WERI-Rb-1 (cell line): ENCODE data around the gene GAS2.

Source experiments
- DNase-seq: peaks from one replicate; pipeline ENCODE4 v3.0.0-alpha.2; 2020
- H3K27ac ChIP-seq: fragments of 250-450 bp; sonication (Bioruptor Pico); 2 replicates; pipeline ENCODE4 v1.5.1; 2020; ENCODE audit warnings: mild to moderate bottlenecking, moderate library complexity
- H3K27me3 ChIP-seq: fragments of 250-450 bp; sonication (Bioruptor Pico); 2 replicates; pipeline ENCODE4 v1.5.1; 2021; ENCODE audit warnings: mild to moderate bottlenecking, low read depth, moderate library complexity; ENCODE audit not compliant: insufficient read depth, severe bottlenecking
- H3K36me3 ChIP-seq: fragments of 250-450 bp; sonication (Bioruptor Pico); 2 replicates; pipeline ENCODE4 v1.5.1; 2020; ENCODE audit warnings: mild to moderate bottlenecking, moderate library complexity
- H3K4me3 ChIP-seq: 2 replicates; pipeline ENCODE4 v1.5.1; 2011; ENCODE audit warnings: low read depth, mild to moderate bottlenecking, control low read depth, low read length
- H3K9me3 ChIP-seq: fragments of 250-450 bp; sonication (Bioruptor Pico); 2 replicates; pipeline ENCODE4 v1.5.1; 2021; ENCODE audit warnings: mild to moderate bottlenecking, moderate library complexity; ENCODE audit not compliant: severe bottlenecking
- TF ChIP-seq, protein P1 (sequence below): IDR thresholded peaks from 2 replicates; pipeline ENCODE4 v1.5.1; 2011; ENCODE audit warnings: low read depth, mild to moderate bottlenecking, control low read depth, inconsistent platforms, low read length

Gene GAS2

DNA sequence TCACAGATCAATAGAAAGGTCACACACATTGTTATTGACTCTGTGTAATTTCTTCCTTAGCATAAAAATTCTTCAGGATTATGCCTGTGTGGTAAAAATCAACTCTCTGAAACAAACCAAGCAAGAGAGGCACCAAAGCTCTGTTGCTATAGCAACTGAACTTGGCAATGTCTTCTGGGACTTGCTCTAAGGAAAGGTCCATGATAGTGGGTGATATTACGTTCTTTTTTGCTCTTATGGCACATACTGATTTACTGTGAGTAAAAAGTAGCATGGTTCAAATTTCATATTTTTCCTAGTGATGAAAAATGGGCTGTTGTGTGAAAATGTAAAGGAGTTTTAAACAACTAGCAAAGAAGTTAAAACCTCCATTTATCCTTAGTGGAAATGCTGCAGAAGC, 96.8 kb downstream of the GAS2 start:
- DNase-seq = no peak
- TF ChIP-seq, protein P1, sequence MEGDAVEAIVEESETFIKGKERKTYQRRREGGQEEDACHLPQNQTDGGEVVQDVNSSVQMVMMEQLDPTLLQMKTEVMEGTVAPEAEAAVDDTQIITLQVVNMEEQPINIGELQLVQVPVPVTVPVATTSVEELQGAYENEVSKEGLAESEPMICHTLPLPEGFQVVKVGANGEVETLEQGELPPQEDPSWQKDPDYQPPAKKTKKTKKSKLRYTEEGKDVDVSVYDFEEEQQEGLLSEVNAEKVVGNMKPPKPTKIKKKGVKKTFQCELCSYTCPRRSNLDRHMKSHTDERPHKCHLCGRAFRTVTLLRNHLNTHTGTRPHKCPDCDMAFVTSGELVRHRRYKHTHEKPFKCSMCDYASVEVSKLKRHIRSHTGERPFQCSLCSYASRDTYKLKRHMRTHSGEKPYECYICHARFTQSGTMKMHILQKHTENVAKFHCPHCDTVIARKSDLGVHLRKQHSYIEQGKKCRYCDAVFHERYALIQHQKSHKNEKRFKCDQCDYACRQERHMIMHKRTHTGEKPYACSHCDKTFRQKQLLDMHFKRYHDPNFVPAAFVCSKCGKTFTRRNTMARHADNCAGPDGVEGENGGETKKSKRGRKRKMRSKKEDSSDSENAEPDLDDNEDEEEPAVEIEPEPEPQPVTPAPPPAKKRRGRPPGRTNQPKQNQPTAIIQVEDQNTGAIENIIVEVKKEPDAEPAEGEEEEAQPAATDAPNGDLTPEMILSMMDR = no peak
- Histone ChIP-seq H3K27me3 (no peaks in the 10 kb centered on the region), H3K4me3 (no peak overlapping the region), H3K27ac (no peak overlapping the region), H3K36me3 (no peaks in the 10 kb centered on the region), H3K9me3 (no peaks in the 10 kb centered on the region)

DNA sequence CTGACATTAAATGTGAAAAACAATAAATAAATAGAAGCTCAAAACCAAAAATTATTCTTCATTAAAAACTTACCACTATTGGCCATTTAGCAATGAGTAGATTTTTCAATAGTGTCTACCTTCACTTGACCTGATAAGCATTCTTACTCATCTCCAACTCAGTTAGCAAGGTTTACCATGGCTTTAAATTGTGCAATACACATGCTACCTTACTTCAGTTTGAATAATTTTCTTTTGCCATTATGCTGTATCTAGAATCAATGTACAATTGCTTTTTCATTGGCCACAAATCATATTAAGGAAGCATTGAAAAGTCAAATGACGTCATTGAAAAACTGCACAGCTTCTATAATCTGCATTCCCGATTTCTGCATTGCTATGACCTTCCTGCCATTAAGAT, 98.3 kb downstream of the GAS2 start:
- no peaks in the 10 kb centered on the region for H3K9me3 ChIP-seq
- no peak overlapping the region for H3K4me3 ChIP-seq
- no peak for DNase-seq
- no peaks in the 10 kb centered on the region for H3K36me3 ChIP-seq
- no peaks in the 10 kb centered on the region for H3K27me3 ChIP-seq
- H3K27ac ChIP-seq = no peak overlapping the region
- TF ChIP-seq, protein P1 = no peak

DNA sequence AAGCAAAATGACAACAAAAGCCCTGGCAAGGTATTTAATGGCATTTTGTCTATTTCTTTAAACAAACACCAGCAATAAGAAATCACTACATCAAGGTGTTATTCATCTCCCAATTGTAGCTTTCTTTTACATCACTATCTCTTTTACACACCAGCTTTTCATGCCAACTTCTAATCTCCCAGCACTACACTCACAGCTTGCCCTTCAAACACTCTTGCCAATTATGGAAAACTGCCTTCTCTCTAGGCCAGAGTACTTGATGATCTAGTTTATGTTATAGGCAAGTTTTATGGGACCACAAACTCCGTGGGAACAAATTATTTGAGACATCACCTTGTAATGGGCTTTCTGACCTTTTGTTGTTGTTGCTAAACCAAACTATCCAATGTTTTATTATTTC, 101.9 kb downstream of the GAS2 start:
- Histone ChIP-seq H3K9me3 (no peaks in the 10 kb centered on the region), H3K36me3 (no peaks in the 10 kb centered on the region), H3K27ac (no peak overlapping the region), H3K4me3 (no peak overlapping the region), H3K27me3 (no peaks in the 10 kb centered on the region)
- TF ChIP-seq, protein P1 = no peak
- no peak for DNase-seq

DNA sequence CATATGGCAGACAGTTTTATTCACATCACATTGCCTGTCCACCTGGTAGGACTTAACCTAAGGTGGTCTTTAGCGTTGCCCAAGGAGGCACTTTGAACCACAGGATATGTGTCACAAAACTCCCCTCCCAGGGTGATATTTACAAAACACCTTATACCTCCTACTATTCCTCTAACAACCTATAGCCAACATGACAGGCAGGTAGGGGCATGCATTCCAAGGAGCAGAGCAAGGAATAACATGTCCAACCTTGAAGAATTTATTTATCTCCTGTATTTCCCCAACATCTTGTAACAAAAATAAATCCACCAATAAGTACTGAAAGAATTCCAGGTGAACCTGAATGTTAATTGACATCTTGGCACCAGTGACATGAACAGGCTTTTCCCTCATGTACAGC, 102.7 kb downstream of the GAS2 start:
- no peak overlapping the region for H3K4me3 ChIP-seq
- no peak for DNase-seq
- TF ChIP-seq, protein P1 = no peak
- no peaks in the 10 kb centered on the region for H3K9me3 ChIP-seq
- H3K36me3 ChIP-seq = no peaks in the 10 kb centered on the region
- no peaks in the 10 kb centered on the region for H3K27me3 ChIP-seq
- H3K27ac ChIP-seq = no peak overlapping the region

DNA sequence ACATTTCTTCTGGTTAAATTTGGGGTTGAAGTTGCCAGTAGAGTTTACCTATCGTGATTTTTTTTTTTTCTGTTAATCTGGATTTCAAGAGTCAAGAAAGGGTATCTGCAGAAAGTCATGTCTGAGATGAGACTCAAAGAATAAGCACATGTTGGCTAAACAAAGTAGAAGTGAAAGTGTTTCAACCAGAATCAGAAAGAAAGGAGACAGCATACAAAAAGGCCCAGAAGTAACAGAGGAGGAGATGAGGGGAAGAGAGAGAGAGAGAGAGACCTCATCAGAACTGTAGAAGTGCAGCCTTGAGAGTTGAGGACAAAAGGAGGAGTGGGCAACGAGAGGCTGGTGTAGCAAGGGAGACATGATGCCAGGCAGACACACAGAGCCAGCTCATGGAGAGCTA, 108.3 kb downstream of the GAS2 start:
- TF ChIP-seq, protein P1 = no peak
- Histone ChIP-seq H3K36me3 (no peaks in the 10 kb centered on the region), H3K4me3 (no peak overlapping the region), H3K27ac (no peak overlapping the region), H3K27me3 (no peaks in the 10 kb centered on the region), H3K9me3 (no peaks in the 10 kb centered on the region)
- DNase-seq = no peak

DNA sequence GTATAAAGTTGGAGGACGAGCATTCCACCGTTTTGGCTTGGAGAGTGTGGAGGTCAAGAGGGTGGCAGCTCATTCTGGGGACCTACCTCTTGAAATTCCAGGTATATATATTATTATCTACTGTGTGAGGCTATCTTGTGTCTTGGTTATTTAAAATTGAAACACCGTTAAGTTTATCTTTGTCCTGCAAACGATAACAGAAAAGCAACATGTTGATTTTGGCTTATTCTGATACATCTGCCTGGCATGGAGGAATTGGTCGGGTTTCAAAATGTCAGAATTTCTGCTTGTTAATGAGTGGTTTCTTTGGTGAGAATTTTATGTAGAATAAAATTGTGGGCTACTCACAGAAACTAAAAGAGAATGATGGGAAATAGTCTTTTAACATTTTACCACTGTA, 108.8 kb downstream of the GAS2 start:
- DNase-seq = no peak
- Histone ChIP-seq H3K27me3 (no peaks in the 10 kb centered on the region), H3K27ac (no peak overlapping the region), H3K9me3 (no peaks in the 10 kb centered on the region), H3K36me3 (no peaks in the 10 kb centered on the region), H3K4me3 (no peak overlapping the region)
- TF ChIP-seq, protein P1 = no peak
